Tibial nerve (tissue), 4 donors: Measurements from ENCODE around the gene ZDHHC7.

ENCODE experiments used
- CTCF ChIP-seq, 5 experiments: fragments of 200-600 bp in 3 of 5; fragments of 450-650 bp in 2 of 5; sonication (generic) in 3 of 5; IDR thresholded peaks; one replicate each; pipeline ENCODE4 v1.5.1; 2016 to 2019; ENCODE audit warnings: antibody characterized with exemption in 5 of 5, mild to moderate bottlenecking in 3 of 5, moderate library complexity in 2 of 5
- EP300 ChIP-seq, 2 donors: sonication (generic); formaldehyde crosslinking; IDR thresholded peaks; one replicate each; pipeline ENCODE4 v1.6.1; 2017; ENCODE audit warnings: antibody characterized with exemption in 2 of 2, mild to moderate bottlenecking in 1 of 2
- POLR2A ChIP-seq, 2 donors: fragments of 450-650 bp; IDR thresholded peaks; one replicate each; pipeline ENCODE4 v1.6.1; 2017; ENCODE audit warnings: antibody characterized with exemption in 2 of 2, mild to moderate bottlenecking in 2 of 2, moderate library complexity in 2 of 2

- no peak for TF ChIP-seq CTCF (IDR thresholded peaks at IDR 0.05)
- no peak for TF ChIP-seq POLR2A (IDR thresholded peaks at IDR 0.05)
- TF ChIP-seq EP300 (IDR thresholded peaks at IDR 0.05): no peak
Observed at GRCh38 chr16:84986879-84987278, 24.5 kb downstream of the ZDHHC7 start.
